HCT116 (cell line): ENCODE measurements around the gene LTBP4.

Experiments used
- CBX3 ChIP-seq: IDR thresholded peaks from 2 replicates; pipeline ENCODE4 v1.6.1; 2012; ENCODE audit warnings: low read depth
- EZH2 ChIP-seq: fragments of 200-600 bp; sonication (generic); IDR thresholded peaks from 2 replicates; pipeline ENCODE4 v1.6.1; 2017; ENCODE audit warnings: antibody characterized with exemption, mixed run types
- POLR2A ChIP-seq: IDR thresholded peaks from 2 replicates; pipeline ENCODE4 v1.7.0; 2011; ENCODE audit warnings: borderline replicate concordance; ENCODE audit not compliant: insufficient read depth, insufficient read length; ENCODE audit errors: extremely low read depth
- SIN3A ChIP-seq: IDR thresholded peaks from 2 replicates; pipeline ENCODE4 v1.6.1; 2012; ENCODE audit warnings: low read depth
- ZFX ChIP-seq: fragments of 450-650 bp; IDR thresholded peaks from 2 replicates; pipeline ENCODE4 v1.6.1; 2017
- TF ChIP-seq, protein P1 (sequence below), 3 experiments: fragments of 200-600 bp in 1 of 3; sonication (generic) in 1 of 3; IDR thresholded peaks in 2 of 3; conservative IDR thresholded peaks in 1 of 3; 2 replicates each; pipeline ENCODE4 v1.5.1; 2012 to 2017; ENCODE audit warnings: low read depth in 2 of 3, low read length in 2 of 3, antibody characterized with exemption in 1 of 3, borderline replicate concordance in 1 of 3, control low read depth in 1 of 3, mild to moderate bottlenecking in 1 of 3, mixed read lengths in 1 of 3, mixed run types in 1 of 3, moderate library complexity in 1 of 3; ENCODE audit not compliant: insufficient read depth in 1 of 3
- TF ChIP-seq, protein P2 (sequence below): IDR thresholded peaks from 2 replicates; pipeline ENCODE4 v1.6.1; 2012

DNA sequence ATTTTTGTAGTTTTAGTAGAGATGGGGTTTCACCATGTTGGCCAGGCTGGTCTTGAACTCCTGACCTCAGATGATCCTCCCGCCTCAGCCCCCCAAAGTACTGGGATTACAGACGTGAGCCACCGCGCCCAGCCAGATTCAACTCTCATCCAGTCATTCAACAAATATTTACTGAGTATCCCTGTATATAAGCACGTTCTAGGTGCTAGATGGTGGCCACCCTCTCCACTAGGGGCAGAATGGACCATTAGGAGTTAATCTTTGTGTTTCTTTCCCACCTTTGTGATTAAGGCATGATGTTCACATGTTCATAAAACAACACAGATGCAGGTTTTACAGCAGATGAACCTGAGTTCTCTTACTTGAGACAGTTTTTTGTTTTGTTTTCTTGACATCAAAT, 17.2 kb upstream of the LTBP4 start:
- TF ChIP-seq EZH2 (no peak), CBX3 (no peak), SIN3A (no peak), POLR2A (no peak), ZFX (no peak)
- TF ChIP-seq, protein P1, sequence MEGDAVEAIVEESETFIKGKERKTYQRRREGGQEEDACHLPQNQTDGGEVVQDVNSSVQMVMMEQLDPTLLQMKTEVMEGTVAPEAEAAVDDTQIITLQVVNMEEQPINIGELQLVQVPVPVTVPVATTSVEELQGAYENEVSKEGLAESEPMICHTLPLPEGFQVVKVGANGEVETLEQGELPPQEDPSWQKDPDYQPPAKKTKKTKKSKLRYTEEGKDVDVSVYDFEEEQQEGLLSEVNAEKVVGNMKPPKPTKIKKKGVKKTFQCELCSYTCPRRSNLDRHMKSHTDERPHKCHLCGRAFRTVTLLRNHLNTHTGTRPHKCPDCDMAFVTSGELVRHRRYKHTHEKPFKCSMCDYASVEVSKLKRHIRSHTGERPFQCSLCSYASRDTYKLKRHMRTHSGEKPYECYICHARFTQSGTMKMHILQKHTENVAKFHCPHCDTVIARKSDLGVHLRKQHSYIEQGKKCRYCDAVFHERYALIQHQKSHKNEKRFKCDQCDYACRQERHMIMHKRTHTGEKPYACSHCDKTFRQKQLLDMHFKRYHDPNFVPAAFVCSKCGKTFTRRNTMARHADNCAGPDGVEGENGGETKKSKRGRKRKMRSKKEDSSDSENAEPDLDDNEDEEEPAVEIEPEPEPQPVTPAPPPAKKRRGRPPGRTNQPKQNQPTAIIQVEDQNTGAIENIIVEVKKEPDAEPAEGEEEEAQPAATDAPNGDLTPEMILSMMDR (IDR thresholded peaks at IDR 0.05 in 2 of 3, conservative IDR thresholded peaks at IDR 0.05 in 1 of 3; ENCODE audit: borderline replicate concordance in 1 of 3, insufficient read depth in 1 of 3, low read depth in 2 of 3, low read length in 2 of 3), result peak in 2 of 3 experiments; percentile 61 to 70; a peak in 5 of 6 replicates
- TF ChIP-seq, protein P2, sequence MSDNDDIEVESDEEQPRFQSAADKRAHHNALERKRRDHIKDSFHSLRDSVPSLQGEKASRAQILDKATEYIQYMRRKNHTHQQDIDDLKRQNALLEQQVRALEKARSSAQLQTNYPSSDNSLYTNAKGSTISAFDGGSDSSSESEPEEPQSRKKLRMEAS, result no peak
